ENCODE data around the gene LSG1.

DNA sequence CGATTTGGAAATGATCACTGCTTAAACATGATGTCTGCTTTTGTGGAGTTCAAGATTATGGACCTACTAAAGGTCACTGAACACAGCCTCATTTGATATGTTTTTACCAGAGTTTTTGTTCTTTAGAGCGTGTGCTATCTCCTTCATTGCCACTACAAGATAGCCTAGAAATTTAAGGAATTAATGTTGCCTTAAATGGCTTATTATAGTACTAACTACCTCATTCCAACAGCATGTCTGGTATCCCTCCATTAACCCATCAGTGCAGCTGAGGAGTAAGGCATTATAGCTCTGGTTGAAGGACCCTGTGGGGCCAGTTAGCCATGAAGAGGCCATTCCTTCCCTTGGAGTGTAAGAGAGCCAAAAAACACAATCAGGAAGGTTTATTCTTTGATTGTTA lies 11.4 kb upstream of the LSG1 start:
- TF ChIP-seq EZH2 (IDR thresholded peaks at IDR 0.05; ENCODE audit: insufficient read depth, poor library complexity, severe bottlenecking) (no peak), EZH2phosphoT487 (IDR thresholded peaks at IDR 0.05; ENCODE audit: insufficient read depth, low read depth) (no peak)

Measured in GM23248 (cell line).